Astrocyte of the hippocampus (primary cell): ENCODE data around the gene CBFA2T2.

Source experiments
- DNase-seq: peaks from one replicate; pipeline ENCODE4 v3.0.0; 2011; ENCODE audit warnings: low read depth, low spot score

The CBFA2T2 gene

DNA sequence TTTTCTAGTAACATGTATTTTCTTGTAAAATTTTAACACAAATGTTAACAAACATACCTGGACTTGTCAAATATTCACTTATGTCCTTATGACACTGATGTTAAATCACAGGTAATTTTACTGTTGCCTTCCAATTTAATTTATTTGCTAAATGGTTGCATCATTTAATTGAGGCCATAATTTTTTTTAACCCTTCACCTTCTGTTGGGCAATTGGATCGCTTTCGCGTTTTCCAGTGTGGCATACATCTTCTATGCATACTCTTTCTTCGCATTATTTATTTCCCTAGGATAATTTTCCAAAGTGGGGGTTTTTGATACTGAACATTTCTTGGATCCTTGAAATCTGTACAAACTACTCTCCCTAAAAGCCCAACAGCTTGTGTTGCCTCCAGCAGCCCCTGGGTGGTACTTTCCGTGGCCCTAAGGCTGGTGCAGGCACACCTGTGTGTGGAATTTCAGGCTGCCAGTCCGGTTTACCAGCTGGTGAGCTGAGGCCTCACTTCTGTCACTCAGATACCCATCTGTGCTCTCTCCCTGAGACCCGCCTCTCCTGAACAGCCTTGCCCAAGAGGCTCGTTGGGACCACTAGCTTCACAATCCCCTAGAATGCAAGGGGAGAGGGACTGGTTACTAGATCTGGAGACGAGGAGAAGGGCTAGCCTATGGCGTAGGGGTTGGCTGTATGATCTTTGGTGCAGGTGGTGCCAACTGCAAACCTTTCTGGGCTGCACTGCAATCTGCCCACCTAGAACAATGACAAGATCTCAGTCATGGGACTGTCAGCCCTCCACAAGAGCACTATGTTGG lies 161.1 kb downstream of the CBFA2T2 start:
- DNase-seq = no peak

DNA sequence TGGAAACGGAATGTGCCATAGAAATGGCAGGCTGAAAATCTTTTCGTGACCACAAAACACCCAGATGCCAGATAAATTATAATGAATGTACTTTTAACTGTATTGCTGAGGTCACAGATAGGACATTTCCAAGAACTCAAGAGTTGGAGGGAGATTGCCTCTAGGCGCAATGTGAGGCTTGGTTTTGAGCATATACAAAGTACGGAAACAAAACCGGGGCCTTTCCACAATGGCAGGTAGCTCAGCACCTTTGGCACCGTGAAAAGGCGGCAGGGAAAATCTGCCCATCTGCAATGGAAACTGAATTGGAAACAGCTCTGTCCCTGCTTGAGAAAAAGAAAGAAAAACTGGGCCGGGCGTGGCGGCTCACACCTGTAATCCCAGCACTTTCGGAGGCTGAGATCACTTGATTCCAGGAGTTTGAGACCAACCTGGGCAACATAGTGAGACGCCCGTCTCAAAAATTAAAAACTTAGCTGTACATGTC lies 161.7 kb downstream of the CBFA2T2 start:
- DNase-seq = peak; percentile 53

- DNase-seq = peak; percentile 82
Observed at GRCh38 chr20:33653218-33653899, 163.5 kb downstream of the CBFA2T2 start.

GRCh38 chr20:33653900-33654596 lies 164.2 kb downstream of the CBFA2T2 start:
- DNase-seq = no peak

GRCh38 chr20:33654680-33655161 lies 164.8 kb downstream of the CBFA2T2 start:
- no peak for DNase-seq

DNA sequence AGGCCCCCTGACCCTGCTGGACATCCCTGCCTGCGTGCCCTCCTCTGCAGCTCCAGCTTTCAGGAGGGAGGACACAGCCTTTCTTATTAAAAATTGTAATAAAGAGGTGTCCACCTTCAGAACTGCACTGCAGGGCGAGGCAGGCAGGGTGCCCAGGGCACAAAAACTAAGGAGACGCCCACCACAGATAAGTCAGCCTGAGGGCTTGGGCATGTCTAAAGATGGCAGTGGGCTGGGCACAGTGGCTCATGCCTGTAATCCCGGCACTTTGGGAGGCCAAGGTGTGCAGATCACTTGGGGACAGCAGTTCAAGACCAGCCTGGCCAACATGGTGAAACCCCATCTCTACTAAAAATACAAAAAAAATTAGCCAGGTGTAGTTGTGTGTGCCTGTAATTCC lies 165.3 kb downstream of the CBFA2T2 start:
- DNase-seq = no peak

DNA sequence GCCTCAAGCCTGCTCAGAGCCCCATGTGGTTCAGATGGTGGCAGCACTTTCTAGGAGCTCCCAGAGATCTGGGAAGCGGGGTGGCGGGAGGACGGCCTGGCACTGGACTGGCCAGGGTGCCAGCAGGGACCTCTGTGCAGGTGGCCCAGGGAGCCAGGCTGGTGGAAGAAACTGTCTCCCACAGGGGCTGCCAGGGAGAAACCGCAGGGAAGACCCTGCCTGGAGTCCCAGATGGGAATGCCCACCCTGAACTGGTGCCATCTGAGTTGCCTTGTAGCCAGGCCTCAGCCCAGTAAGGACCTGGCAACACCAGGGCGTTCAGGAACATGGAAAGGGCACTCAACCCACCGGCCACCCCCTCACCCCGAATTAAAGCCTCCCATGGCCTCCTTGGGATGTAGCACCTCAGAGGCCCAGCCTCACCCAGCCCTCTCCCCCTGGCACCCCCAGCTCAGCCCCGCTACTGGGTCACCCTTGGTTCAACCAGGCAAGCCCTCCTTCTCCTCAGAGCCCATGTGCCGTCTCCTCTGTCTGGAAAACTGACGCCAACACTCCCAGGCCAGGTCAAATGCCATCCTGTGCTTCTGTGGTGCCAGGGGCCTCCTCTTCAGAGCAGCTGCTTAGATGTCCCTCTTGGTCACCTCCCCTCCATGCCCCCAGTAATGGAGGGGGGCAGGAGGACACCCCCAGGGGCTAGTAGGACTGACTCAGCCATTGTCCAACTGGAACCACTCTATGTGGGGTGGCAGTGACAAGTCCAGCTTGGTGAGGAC lies 166.3 kb downstream of the CBFA2T2 start:
- DNase-seq = no peak

DNA sequence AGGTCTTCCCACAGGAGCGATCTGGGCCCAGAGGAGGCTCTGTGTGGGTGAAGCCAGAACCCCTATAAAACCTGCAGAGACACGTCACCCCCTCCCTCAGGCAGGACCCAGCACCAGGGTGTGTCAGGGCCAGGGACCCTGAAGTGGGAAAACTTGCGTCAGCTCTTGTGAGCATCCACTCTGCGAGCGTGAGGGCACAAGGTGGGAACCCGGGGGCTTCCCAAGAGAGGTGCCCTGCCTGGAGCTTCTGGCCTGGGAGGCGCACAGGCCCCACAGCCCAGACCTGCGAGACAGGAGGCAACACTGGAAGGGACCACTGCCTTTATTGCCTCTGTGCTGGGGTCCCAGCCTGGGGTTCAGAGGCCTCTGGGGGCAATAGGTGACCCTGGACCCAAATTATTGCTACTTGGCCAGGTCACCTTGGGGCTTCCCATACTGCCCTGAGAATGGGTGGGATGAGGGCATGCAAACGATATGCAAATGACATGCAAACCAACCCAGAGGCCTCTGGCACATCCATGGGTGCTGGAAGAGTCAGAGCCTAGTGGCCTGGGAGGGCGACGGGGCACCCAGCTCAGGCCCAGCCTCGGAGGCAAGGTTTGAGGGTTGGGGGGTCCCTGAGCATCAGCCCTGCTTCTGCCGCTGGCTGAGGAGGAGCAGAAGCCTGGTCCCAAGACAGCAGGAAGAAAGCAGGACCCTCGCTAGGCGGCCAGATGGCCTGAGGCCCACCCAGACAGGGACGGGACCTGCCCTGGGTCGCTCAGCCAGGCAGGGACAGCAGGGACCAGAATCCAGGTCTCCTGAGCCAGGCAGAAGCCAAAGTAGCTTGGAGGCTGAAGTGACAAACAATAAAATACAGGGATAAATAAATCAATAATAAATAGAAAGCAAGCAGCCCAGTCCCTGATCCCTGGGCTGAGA lies 167.1 kb downstream of the CBFA2T2 start:
- no peak for DNase-seq

DNA sequence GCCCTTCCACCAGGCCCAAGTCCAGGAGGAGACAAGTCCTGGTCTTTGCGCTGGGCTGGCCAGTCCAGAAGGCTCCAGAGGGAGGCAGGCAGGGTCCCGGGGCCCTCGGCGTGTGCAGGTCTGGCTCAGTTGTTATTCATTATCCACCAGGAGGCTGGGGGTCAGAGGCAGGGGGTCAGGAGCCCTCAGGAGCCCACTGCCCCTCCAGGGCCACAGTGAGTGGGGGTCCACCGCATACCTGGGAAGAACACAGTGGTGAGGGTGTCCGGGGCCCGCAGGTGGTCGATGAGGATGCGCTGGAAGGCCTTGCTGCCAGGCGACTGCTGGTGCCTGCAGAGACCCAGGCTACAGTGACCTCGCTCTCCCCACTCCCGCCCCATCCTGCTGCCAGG lies 167.8 kb downstream of the CBFA2T2 start:
- DNase-seq = no peak

DNA sequence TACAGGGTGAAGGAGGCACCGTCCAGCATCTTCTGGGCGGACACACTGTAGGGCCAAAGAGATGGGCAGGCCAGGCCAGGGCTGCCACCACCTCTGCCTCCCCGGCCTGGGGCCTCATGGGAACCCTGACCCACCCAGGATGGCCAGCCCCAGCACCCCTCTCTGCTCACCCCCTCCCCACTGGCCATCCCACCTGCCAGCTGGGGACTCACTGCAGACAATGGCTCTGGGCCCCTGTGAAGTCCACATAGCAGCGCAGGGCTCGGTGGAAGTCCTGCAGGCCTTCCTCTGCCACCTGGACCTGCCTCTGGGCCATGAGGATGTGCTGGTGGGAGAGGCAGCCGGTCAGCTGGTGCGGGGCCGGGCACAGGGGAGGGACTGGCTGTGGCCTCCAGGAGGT lies 168.6 kb downstream of the CBFA2T2 start:
- no peak for DNase-seq

DNA sequence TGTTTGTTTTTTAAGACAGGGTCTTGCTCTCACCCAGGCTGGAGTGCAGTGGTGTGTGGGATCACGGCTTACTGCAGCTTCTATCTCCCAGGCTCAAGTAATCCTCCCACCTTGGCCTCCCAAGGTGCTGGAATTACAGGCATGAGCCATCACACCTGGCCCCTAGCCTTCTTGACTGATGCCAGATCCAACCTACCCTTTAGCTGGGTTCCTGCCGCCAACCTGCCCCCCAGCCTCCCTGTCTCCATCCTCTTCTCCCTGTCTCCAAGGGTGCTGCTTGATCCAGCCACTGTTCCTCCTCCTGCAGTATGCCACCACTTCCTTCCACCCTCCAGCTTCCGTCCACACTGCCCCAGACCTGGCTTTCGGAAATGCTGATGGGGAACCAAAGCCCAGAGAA lies 169.0 kb downstream of the CBFA2T2 start:
- DNase-seq = no peak

DNA sequence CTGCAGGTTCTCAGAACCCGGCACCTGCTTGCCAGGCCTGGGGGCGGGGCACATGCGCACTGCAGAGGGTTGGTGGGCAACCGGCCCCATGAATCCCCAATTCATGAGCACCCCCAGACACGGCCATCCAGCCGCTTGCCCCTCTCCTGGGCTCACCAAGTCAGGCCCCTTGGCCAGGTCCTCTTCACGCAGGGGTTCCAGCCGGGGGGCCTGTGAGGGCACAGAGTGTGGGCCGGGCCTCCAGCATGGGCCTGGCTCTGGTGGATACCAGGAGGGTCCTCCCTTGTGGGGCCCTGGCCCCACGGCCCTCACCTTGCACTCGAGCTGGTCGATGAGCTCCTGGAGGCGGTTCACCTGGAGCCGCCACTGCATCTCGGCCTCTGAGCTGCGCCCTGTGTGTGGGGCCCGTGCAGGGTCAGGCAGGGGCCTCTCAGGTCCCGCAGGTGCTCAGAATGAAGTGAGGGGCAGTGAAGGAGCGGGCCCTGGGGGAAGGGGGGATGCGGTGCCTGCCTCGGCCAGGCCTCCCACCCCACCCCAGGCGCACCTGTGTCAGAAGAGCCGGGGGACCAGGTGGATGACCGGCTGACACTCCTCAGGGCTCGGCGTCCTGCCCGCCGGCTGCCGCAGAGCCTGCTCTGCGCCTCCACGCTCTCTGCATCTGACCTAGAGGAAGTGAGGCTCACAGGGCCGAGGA lies 169.6 kb downstream of the CBFA2T2 start:
- DNase-seq = no peak

- no peak for DNase-seq
Observed at GRCh38 chr20:33660035-33660684, 170.3 kb downstream of the CBFA2T2 start.

DNA sequence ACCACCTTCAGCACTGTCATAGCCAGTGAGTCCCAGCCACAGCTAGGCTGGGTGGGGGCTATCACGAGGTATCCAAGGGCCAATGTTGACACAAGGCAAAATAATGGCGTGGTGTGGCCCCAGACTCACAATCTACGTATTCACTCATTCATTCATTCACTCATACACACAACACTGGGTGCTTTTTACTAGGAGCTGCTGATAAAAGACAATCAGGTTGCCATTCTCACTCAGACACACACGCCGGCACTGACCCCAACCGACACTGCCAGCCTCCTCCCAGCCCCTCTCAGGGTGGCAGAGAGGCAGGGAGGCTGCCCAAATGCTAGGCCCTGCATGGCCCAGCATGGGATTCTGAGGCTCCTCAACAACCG lies 170.8 kb downstream of the CBFA2T2 start:
- DNase-seq = no peak

GRCh38 chr20:33662172-33662571 lies 172.3 kb downstream of the CBFA2T2 start, which contains the start of gene C20orf144:
C20orf144 (plus strand) TSS chr20:33662327; CDS start chr20:33662346, 19 bp downstream.
- DNase-seq = no peak

DNA sequence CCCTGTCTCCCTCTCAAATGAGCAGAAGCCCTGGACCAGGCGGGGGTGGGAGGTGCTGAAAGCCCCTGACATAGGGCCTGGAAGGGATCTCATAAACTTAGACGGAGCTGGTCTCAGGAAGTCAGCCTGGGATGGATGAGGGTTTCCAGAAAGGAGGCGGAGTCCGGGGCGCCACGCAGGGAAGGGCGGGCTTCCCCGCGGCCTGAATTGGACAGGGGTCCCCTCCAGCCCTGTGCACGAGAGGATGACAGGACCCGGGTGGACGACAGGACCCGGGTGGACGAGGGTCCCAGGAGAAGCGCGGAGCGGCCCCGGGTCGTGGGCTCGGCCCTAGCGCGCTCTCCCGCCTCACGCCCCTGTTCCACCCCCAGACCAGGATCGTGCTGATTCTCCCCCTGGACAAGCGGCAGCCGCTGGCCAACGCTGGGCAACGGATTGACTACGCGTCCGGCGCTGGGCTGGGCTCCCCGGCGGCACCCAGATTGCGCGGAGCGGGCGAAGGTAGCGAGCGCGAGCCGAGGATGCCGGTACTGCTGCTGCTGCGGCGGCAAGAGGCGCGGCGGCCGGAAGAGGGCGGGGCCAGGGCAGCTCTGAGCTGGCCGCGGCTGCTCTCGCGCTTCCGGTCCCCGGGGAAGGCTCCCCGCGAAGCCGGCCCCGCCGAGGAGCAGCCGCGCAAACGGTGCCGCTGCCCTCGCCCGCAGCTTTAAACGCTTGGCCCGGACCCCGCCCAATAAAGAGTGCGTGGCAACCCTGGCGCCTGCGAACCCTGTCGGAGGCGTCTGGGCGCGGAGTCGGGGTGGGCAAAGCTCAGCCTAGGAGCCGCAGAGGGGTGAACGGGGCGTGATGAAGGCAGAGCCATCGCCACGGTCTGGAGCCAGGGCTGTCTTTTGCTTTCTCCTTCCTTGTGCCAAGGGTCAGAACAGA lies 173.5 kb downstream of the CBFA2T2 start:
- peak; percentile 89 for DNase-seq

DNA sequence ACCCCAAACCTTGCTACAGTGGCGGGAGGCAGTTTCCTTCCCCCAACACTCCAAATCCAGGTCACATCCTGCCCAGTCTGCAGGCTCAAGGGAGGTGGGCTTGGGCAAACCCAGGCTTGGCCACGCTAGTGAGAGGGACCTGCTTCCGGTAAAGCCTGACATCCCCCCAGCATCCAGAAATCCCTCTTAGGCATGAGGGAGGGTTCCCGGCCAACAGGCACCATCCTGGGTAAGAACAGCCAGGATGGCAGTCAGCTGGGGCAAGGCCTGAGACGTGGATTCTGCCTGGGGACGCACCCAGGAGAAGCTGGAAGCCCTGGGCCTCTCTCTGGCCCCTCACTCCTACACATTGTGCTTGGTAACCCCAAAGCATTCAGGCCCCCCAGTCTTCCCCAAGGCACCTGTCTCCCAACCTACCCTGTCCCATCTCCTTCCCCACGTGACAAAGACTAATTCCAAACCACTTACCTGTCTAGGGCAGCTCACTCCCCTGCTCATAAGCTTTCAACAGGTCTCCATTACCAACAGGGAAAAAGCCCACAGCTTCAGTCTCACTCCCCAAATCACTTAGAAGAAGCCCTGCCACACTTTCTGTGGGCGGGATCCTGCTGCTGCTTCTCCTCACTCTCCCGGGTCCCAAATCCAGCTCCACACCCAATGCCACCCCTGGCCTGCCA lies 174.3 kb downstream of the CBFA2T2 start:
- DNase-seq = no peak

DNA sequence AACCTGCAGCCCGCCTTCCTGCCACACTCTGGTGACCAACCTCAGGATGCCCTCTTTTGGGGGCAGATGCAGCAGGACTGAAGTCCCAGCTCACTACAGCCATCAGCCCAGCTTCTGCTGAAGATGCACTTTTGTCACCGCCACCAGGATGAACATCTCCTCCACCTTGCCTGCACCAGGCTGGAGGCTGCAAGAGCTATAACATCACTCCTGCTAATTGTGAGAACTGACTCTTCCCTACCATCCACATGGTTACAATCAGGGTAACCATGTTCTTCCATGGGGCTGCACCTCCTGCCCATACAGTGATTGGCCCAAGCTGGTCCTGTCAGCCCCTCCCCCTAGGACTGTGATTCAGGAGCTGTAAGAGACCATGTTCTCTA lies 174.9 kb downstream of the CBFA2T2 start:
- no peak for DNase-seq
